IMR-90 (cell line): ENCODE results near the gene SHB. TPM values are rescaled to one million over a fixed set of nuclear protein-coding genes. Genes with fewer than 3 reads are reported as not detected.
A peak's percentile ranks its signal among the peaks of the same experiment; 100 is the strongest.

Experiments used
- ATAC-seq: fragments of 200-7000 bp; cut with Tn5 transposase; 2 replicates; pipeline ENCODE4 v1.9.1; 2020; ENCODE audit warnings: low read depth, mild to moderate bottlenecking, moderate library complexity
- BruUV-seq: library from RNA; stranded (reverse); fragments of 400-500 nt; replicated peaks from 2 replicates; lab custom pipeline; 2021; lab: Mats Ljungman, UMichigan
- CTCF ChIA-PET: fragments of 300-600 bp; formaldehyde crosslinking; extraction: SDS; loops from one replicate; lab custom pipeline; 2021; ENCODE audit warnings: antibody characterized with exemption; lab: Yijun Ruan, JAX
- POLR2A ChIA-PET: fragments of 300-600 bp; sonication (Branson Sonifier 250); formaldehyde crosslinking; loops from one replicate; lab custom pipeline; 2022; ENCODE audit warnings: antibody characterized with exemption; ENCODE audit not compliant: unreplicated experiment; lab: Charles Lee
- DNase-seq: peaks from one replicate; pipeline ENCODE4 v3.0.0; 2013
- H2AFZ ChIP-seq: replicated peaks from 2 replicates; pipeline ENCODE3; 2013; ENCODE audit warnings: low read length, mild to moderate bottlenecking; ENCODE audit not compliant: poor library complexity
- H2AK5ac ChIP-seq: 2 replicates; pipeline ENCODE4 v1.6.1; 2013; ENCODE audit warnings: low read depth, low read length, inconsistent platforms
- H2AK9ac ChIP-seq: replicated peaks from 2 replicates; pipeline ENCODE3; 2013; ENCODE audit warnings: mild to moderate bottlenecking, low read depth, low read length, moderate library complexity; ENCODE audit not compliant: poor library complexity
- H2BK120ac ChIP-seq: 2 replicates; pipeline ENCODE4 v1.6.1; 2013; ENCODE audit warnings: low read depth, low read length, inconsistent platforms
- H2BK15ac ChIP-seq: 3 replicates; pipeline ENCODE4 v1.6.1; 2013; ENCODE audit warnings: low read depth, low read length, inconsistent platforms
- H2BK20ac ChIP-seq: 2 replicates; pipeline ENCODE4 v1.6.1; 2013; ENCODE audit warnings: low read depth, mild to moderate bottlenecking, inconsistent platforms, low read length, moderate library complexity
- H2BK5ac ChIP-seq: 2 replicates; pipeline ENCODE4 v1.6.1; 2013; ENCODE audit warnings: mild to moderate bottlenecking, low read depth, low read length, inconsistent platforms; ENCODE audit not compliant: poor library complexity, severe bottlenecking
- H3K14ac ChIP-seq: replicated peaks from 2 replicates; pipeline ENCODE4 v1.6.1; 2013; ENCODE audit warnings: low read depth, low read length, inconsistent platforms
- H3K18ac ChIP-seq: 2 replicates; pipeline ENCODE4 v1.6.1; 2013; ENCODE audit warnings: low read depth, low read length, control low read depth
- H3K23ac ChIP-seq: 2 replicates; pipeline ENCODE4 v1.6.1; 2013; ENCODE audit warnings: low read depth, low read length, inconsistent platforms
- H3K27ac ChIP-seq: 2 replicates; pipeline ENCODE4 v1.5.1; 2013; ENCODE audit warnings: mild to moderate bottlenecking, control low read depth, low read length; ENCODE audit not compliant: insufficient read depth
- H3K27me3 ChIP-seq: 2 replicates; pipeline ENCODE4 v1.6.1; 2013; ENCODE audit warnings: low read length; ENCODE audit not compliant: control insufficient read depth, insufficient read depth
- H3K36me3 ChIP-seq: 2 replicates; pipeline ENCODE4 v1.6.1; 2013; ENCODE audit warnings: low read length, mixed read lengths; ENCODE audit not compliant: control insufficient read depth, insufficient read depth
- H3K4ac ChIP-seq: 2 replicates; pipeline ENCODE4 v1.6.1; 2013; ENCODE audit warnings: low read depth, low read length, inconsistent platforms
- H3K4me1 ChIP-seq: 2 replicates; pipeline ENCODE4 v1.6.1; 2013; ENCODE audit warnings: low read length, mixed read lengths; ENCODE audit not compliant: control insufficient read depth, insufficient read depth
- H3K4me2 ChIP-seq: 2 replicates; pipeline ENCODE4 v1.6.1; 2013; ENCODE audit warnings: low read depth, mild to moderate bottlenecking, control low read depth, low read length, moderate library complexity
- H3K4me3 ChIP-seq: 2 replicates; pipeline ENCODE4 v1.5.1; 2013; ENCODE audit warnings: low read depth, mild to moderate bottlenecking, control low read depth, low read length, moderate library complexity; ENCODE audit not compliant: insufficient read depth
- H3K56ac ChIP-seq: 2 replicates; pipeline ENCODE4 v1.6.1; 2013; ENCODE audit warnings: low read length, inconsistent platforms; ENCODE audit not compliant: insufficient read depth; ENCODE audit errors: extremely low read depth
- H3K79me1 ChIP-seq, 2 experiments: 2 replicates each; pipeline ENCODE4 v1.6.1; 2013; ENCODE audit warnings: low read length in 2 of 2, inconsistent platforms in 1 of 2, low read depth in 1 of 2
- H3K9ac ChIP-seq: 2 replicates; pipeline ENCODE4 v1.6.1; 2013; ENCODE audit warnings: low read depth, low read length, control low read depth
- H3K9me1 ChIP-seq: 2 replicates; pipeline ENCODE4 v1.6.1; 2013; ENCODE audit warnings: low read length, inconsistent platforms; ENCODE audit not compliant: insufficient read depth
- H3K9me3 ChIP-seq: 2 replicates; pipeline ENCODE4 v1.6.1; 2013; ENCODE audit warnings: low read length; ENCODE audit not compliant: control insufficient read depth, insufficient read depth
- H4K20me1 ChIP-seq: 2 replicates; pipeline ENCODE4 v1.6.1; 2013; ENCODE audit warnings: low read length, inconsistent platforms; ENCODE audit not compliant: insufficient read depth
- H4K5ac ChIP-seq: 2 replicates; pipeline ENCODE4 v1.6.1; 2013; ENCODE audit warnings: mild to moderate bottlenecking, low read depth, low read length, control low read depth
- H4K8ac ChIP-seq, 2 experiments: 2 replicates each; pipeline ENCODE4 v1.6.1; 2013; ENCODE audit warnings: low read depth in 2 of 2, low read length in 2 of 2, control low read depth in 1 of 2, inconsistent platforms in 1 of 2
- H4K91ac ChIP-seq: 2 replicates; pipeline ENCODE4 v1.6.1; 2013; ENCODE audit warnings: low read depth, low read length, inconsistent platforms; ENCODE audit not compliant: insufficient read depth
- BHLHE40 ChIP-seq: fragments of 150-350 bp; IDR thresholded peaks from 2 replicates; pipeline ENCODE4 v1.6.1; 2016; ENCODE audit warnings: mild to moderate bottlenecking, low read depth, low read length
- CEBPB ChIP-seq: IDR thresholded peaks from 2 replicates; pipeline ENCODE4 v1.6.1; 2012; ENCODE audit warnings: low read depth, low read length, improper control_type of control experiment
- CHD1 ChIP-seq: IDR thresholded peaks from 2 replicates; pipeline ENCODE4 v1.6.1; 2012; ENCODE audit warnings: low read depth, low read length, improper control_type of control experiment
- FOS ChIP-seq: fragments of 150-350 bp; IDR thresholded peaks from 2 replicates; pipeline ENCODE4 v1.6.1; 2016; ENCODE audit warnings: low read depth, low read length
- MXI1 ChIP-seq: IDR thresholded peaks from 2 replicates; pipeline ENCODE4 v1.6.1; 2012; ENCODE audit warnings: low read depth, mild to moderate bottlenecking, low read length, moderate library complexity, borderline replicate concordance
- NFE2L2 ChIP-seq: fragments of 150-350 bp; IDR thresholded peaks from 2 replicates; pipeline ENCODE4 v1.6.1; 2016; ENCODE audit warnings: low read depth, mild to moderate bottlenecking, low read length
- POLR2A ChIP-seq: IDR thresholded peaks from 2 replicates; pipeline ENCODE4 v1.6.1; 2012; ENCODE audit warnings: mild to moderate bottlenecking, low read depth, low read length
- RAD21 ChIP-seq: IDR thresholded peaks from 2 replicates; pipeline ENCODE4 v1.6.1; 2012; ENCODE audit warnings: low read length, improper control_type of control experiment
- RCOR1 ChIP-seq: IDR thresholded peaks from 2 replicates; pipeline ENCODE4 v1.6.1; 2012; ENCODE audit warnings: mild to moderate bottlenecking, low read length, improper control_type of control experiment; ENCODE audit not compliant: insufficient replicate concordance
- RFX5 ChIP-seq: IDR thresholded peaks from 2 replicates; pipeline ENCODE4 v1.8.0; 2012; ENCODE audit warnings: low read depth, mild to moderate bottlenecking, low read length, moderate library complexity
- SMC3 ChIP-seq: fragments of 150-350 bp; IDR thresholded peaks from 2 replicates; pipeline ENCODE4 v1.6.1; 2016; ENCODE audit warnings: low read depth, mild to moderate bottlenecking, antibody characterized with exemption, low read length, moderate library complexity
- WGBS, 2 experiments: methylation state at CpG; one replicate each; pipeline versions ENCODE4 v1.1.5 to v1.1.7; 2013; ENCODE audit warnings: missing lambda C conversion rate in 2 of 2; ENCODE audit not compliant: insufficient read length in 1 of 2; ENCODE audit errors: extremely low coverage in 2 of 2; 5-methylcytosine and 5-hydroxymethylcytosine counted together
- dilution Hi-C: fragments of 300-500 bp; cut with HindIII; formaldehyde crosslinking; loops from one replicate; pipeline ENCODE4 v1.14.3; 2018; ENCODE audit warnings: low sequenced_read_pairs; ENCODE audit not compliant: unreplicated experiment
- in situ Hi-C: fragments of 300-500 bp; cut with MboI; formaldehyde crosslinking; loops from 3 replicates; pipeline ENCODE4 v1.14.3; 2019; ENCODE audit warnings: low sequenced_read_pairs, inconsistent platforms, mixed read lengths
- intact Hi-C: fragments of 100-400 bp; cut with micrococcal nuclease; formaldehyde crosslinking; loops from 2 replicates; pipeline ENCODE4 v1.10.0; 2022
- polyA plus RNA-seq, 3 experiments: library from polyadenylated mRNA; depleted of rRNA; stranded (reverse); fragments of >200 nt; gene quantifications; 2 replicates each; pipeline ENCODE4 v1.2.3, GENCODE V29; 2012; ENCODE audit warnings: low replicate concordance in 1 of 3
- total RNA-seq: library from RNA; depleted of rRNA; stranded (reverse); fragments of >200 nt; gene quantifications from 2 replicates; pipeline ENCODE4 v1.2.3, GENCODE V29; 2012
- TF ChIP-seq, protein P1 (sequence below): fragments of 150-350 bp; IDR thresholded peaks from 2 replicates; pipeline ENCODE4 v1.6.1; 2016; ENCODE audit warnings: low read depth, mild to moderate bottlenecking, low read length, moderate library complexity, borderline replicate concordance
- TF ChIP-seq, protein P2 (sequence below): conservative IDR thresholded peaks from 2 replicates; pipeline ENCODE4 v1.5.1; 2012; ENCODE audit warnings: mild to moderate bottlenecking, low read depth, low read length, improper control_type of control experiment
- TF ChIP-seq, protein P3 (sequence below): fragments of 150-350 bp; IDR thresholded peaks from 2 replicates; pipeline ENCODE4 v1.6.1; 2017; ENCODE audit warnings: mild to moderate bottlenecking, antibody characterized with exemption, low read length, low read depth

SHB gene
- total and polyA plus RNA-seq, 2 of the 4 experiments (the other 2 are of a cell fraction) = 6.1 to 20.4 TPM

DNA sequence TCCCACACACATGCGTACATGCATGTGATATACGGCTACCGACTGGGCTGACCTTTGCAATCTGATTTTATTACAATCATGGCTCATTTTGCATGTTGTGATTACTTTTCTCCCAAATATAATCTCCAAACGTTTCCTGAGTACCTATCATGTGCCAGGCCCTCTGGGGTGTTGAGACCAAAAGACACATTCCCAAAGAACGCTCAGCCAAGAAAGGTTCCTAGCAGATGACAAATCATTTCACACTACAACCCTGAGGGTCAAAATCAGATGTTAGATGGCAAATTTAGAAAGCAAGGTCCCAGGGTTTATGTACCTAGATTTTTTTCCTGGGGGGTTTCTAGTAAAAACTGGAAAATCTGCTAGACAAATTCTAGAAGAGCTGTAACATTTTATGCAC lies 132.7 kb downstream of the SHB start:
- dilution Hi-C loops = loop anchor here (25.0 kb wide), 1 partner anchor 126 kb away; the partner anchor contains the start of gene SHB
- 75% methylated on average over 3 of the region's 5 CpGs; no CpG with 5 or more reads in 1 of the 2 experiments for WGBS, 2 experiments
- CTCF ChIA-PET = no interaction called here

More for the DNA sequence above, 132.7 kb downstream of the SHB start:
- Histone ChIP-seq H3K27ac (no peak overlapping the region), H2BK5ac (peak overlapping the region; percentile 85), H3K9me1 (peaks cover 30% of the 10 kb centered on the region), H3K23ac (peak overlapping the region; percentile 95), H3K4me2 (no peak overlapping the region), H4K20me1 (no peaks in the 10 kb centered on the region), H2BK120ac (peak overlapping the region; percentile 98; the same call in 1 of the 2 replicates), H3K4ac (peak overlapping the region; percentile 99), H2BK15ac (peak overlapping the region; percentile 92; the same call in 1 of the 3 replicates), H3K9ac (no peak overlapping the region; the same call in 1 of the 2 replicates), H2BK20ac (peak overlapping the region; percentile 95), H4K5ac (peak overlapping the region; percentile 38; the same call in 1 of the 2 replicates), H2AK9ac (no peak overlapping the region), H3K4me3 (no peak overlapping the region), H3K4me1 (peaks cover 31% of the 10 kb centered on the region), H3K27me3 (no peaks in the 10 kb centered on the region), H3K14ac (peak overlapping the region; percentile 85), H2AFZ (no peak overlapping the region), H2AK5ac (0 out of 2 replicates have a peak overlapping the region, but pooled peaks have one; percentile 29), H3K18ac (no peak overlapping the region; the same call in 1 of the 2 replicates), H3K56ac (peak overlapping the region; percentile 91; the same call in 1 of the 2 replicates), H3K79me1 (peaks cover 47 to 91% of the 10 kb centered on the region in 2 experiments), H3K9me3 (no peaks in the 10 kb centered on the region), H4K91ac (peak overlapping the region; percentile 88; the same call in 1 of the 2 replicates), H3K36me3 (peaks cover 19% of the 10 kb centered on the region), H4K8ac (peak overlapping the region; percentile 33 to 64; a peak in 2 of 4 replicates)
- DNase-seq (no peak), ATAC-seq (no peak)
- in situ Hi-C loops = no loop called here
- intact Hi-C loops = no loop called here
- BruUV-seq = no TSS peak
- no peak for TF ChIP-seq POLR2A
- no peak for TF ChIP-seq RAD21
- TF ChIP-seq, protein P1, sequence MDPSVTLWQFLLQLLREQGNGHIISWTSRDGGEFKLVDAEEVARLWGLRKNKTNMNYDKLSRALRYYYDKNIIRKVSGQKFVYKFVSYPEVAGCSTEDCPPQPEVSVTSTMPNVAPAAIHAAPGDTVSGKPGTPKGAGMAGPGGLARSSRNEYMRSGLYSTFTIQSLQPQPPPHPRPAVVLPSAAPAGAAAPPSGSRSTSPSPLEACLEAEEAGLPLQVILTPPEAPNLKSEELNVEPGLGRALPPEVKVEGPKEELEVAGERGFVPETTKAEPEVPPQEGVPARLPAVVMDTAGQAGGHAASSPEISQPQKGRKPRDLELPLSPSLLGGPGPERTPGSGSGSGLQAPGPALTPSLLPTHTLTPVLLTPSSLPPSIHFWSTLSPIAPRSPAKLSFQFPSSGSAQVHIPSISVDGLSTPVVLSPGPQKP = no peak
- no peak for TF ChIP-seq FOS
- TF ChIP-seq BHLHE40 = no peak
- TF ChIP-seq MXI1 = no peak
- TF ChIP-seq, protein P2, sequence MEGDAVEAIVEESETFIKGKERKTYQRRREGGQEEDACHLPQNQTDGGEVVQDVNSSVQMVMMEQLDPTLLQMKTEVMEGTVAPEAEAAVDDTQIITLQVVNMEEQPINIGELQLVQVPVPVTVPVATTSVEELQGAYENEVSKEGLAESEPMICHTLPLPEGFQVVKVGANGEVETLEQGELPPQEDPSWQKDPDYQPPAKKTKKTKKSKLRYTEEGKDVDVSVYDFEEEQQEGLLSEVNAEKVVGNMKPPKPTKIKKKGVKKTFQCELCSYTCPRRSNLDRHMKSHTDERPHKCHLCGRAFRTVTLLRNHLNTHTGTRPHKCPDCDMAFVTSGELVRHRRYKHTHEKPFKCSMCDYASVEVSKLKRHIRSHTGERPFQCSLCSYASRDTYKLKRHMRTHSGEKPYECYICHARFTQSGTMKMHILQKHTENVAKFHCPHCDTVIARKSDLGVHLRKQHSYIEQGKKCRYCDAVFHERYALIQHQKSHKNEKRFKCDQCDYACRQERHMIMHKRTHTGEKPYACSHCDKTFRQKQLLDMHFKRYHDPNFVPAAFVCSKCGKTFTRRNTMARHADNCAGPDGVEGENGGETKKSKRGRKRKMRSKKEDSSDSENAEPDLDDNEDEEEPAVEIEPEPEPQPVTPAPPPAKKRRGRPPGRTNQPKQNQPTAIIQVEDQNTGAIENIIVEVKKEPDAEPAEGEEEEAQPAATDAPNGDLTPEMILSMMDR = no peak
- no peak for TF ChIP-seq CHD1
- no peak for TF ChIP-seq SMC3
- no peak for TF ChIP-seq NFE2L2
- TF ChIP-seq RFX5 = no peak
- TF ChIP-seq, protein P3, sequence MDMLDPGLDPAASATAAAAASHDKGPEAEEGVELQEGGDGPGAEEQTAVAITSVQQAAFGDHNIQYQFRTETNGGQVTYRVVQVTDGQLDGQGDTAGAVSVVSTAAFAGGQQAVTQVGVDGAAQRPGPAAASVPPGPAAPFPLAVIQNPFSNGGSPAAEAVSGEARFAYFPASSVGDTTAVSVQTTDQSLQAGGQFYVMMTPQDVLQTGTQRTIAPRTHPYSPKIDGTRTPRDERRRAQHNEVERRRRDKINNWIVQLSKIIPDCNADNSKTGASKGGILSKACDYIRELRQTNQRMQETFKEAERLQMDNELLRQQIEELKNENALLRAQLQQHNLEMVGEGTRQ = no peak
- no peak for TF ChIP-seq RCOR1
- TF ChIP-seq CEBPB = no peak
- POLR2A ChIA-PET = interaction anchor here (0.9 kb wide), 1 partner anchor 456 kb away, joined by 4 read pairs; the partner anchor contains the start of gene ALDH1B1
